HepG2 (cell line): ENCODE measurements around the gene SAP25. TPM values are rescaled to one million over a fixed set of nuclear protein-coding genes. Genes with fewer than 3 reads are reported as not detected.

Source experiments
- CENPBD1 ChIP-seq: sonication (generic); formaldehyde crosslinking; IDR thresholded peaks from 2 replicates; pipeline ENCODE4 v1.8.0; 2022; ENCODE audit warnings: missing genetic modification reagents, low read depth, mild to moderate bottlenecking, borderline replicate concordance
- CENPT ChIP-seq: sonication (generic); formaldehyde crosslinking; IDR thresholded peaks from 2 replicates; pipeline ENCODE4 v1.8.0; 2022; ENCODE audit warnings: low read depth, mild to moderate bottlenecking, moderate library complexity, missing genetic modification reagents
- CHD4 ChIP-seq: fragments of 200-600 bp; sonication (generic); IDR thresholded peaks from 2 replicates; pipeline ENCODE4 v1.7.0; 2017; ENCODE audit warnings: mild to moderate bottlenecking, low read length, borderline replicate concordance
- E2F1 ChIP-seq: sonication (generic); formaldehyde crosslinking; IDR thresholded peaks from 2 replicates; pipeline ENCODE4 v1.5.0; 2020; ENCODE audit warnings: missing genetic modification reagents
- FOXO1 ChIP-seq: sonication (generic); formaldehyde crosslinking; IDR thresholded peaks from 2 replicates; pipeline ENCODE4 v1.4.0; 2020; ENCODE audit warnings: missing genetic modification reagents
- HMG20B ChIP-seq: conservative IDR thresholded peaks from 2 replicates; pipeline ENCODE4 v1.6.1; 2016; ENCODE audit warnings: missing genetic modification reagents, missing compliant biosample characterization
- HMGA1 ChIP-seq: sonication (generic); formaldehyde crosslinking; conservative IDR thresholded peaks from 2 replicates; pipeline ENCODE4 v1.4.0; 2020; ENCODE audit warnings: missing genetic modification reagents
- HOXA5 ChIP-seq: sonication (generic); formaldehyde crosslinking; IDR thresholded peaks from 2 replicates; pipeline ENCODE4 v1.4.0; 2020; ENCODE audit warnings: missing genetic modification reagents
- LCORL ChIP-seq, 2 experiments: fragments of 450-650 bp in 1 of 2; sonication (generic) in 1 of 2; formaldehyde crosslinking in 1 of 2; IDR thresholded peaks; 2 replicates each; pipeline versions ENCODE4 v1.5.0 to v1.6.1; 2017 to 2020; ENCODE audit warnings: antibody characterized with exemption in 1 of 2, missing genetic modification reagents in 1 of 2
- MZF1 ChIP-seq: sonication (generic); formaldehyde crosslinking; IDR thresholded peaks from 2 replicates; pipeline ENCODE4 v1.8.1; 2023; ENCODE audit warnings: mild to moderate bottlenecking, missing genetic modification reagents, borderline replicate concordance
- PAF1 ChIP-seq: IDR thresholded peaks from 2 replicates; pipeline ENCODE4 v1.6.1; 2016; ENCODE audit warnings: missing genetic modification reagents, missing compliant biosample characterization
- PHF20 ChIP-seq: sonication (generic); formaldehyde crosslinking; IDR thresholded peaks from 2 replicates; pipeline ENCODE4 v1.5.0; 2020; ENCODE audit warnings: mild to moderate bottlenecking, missing genetic modification reagents
- TAF15 ChIP-seq: fragments of 200-400 bp; formaldehyde crosslinking; IDR thresholded peaks from one replicate; pipeline ENCODE4 v1.6.1; 2018; ENCODE audit warnings: mild to moderate bottlenecking, low read depth, low read length; ENCODE audit not compliant: poor library complexity, severe bottlenecking
- XBP1 ChIP-seq: sonication (generic); formaldehyde crosslinking; IDR thresholded peaks from 2 replicates; pipeline ENCODE4 v1.5.0; 2020; ENCODE audit warnings: missing genetic modification reagents
- ZC3H4 ChIP-seq: sonication (generic); formaldehyde crosslinking; IDR thresholded peaks from 2 replicates; pipeline ENCODE4 v1.4.0; 2020; ENCODE audit warnings: missing genetic modification reagents, borderline replicate concordance
- ZFP90 ChIP-seq: sonication (generic); formaldehyde crosslinking; IDR thresholded peaks from 2 replicates; pipeline ENCODE4 v1.8.0; 2022; ENCODE audit warnings: missing genetic modification reagents, mild to moderate bottlenecking, inconsistent platforms, borderline replicate concordance
- ZMYM4 ChIP-seq: sonication (generic); formaldehyde crosslinking; IDR thresholded peaks from 2 replicates; pipeline ENCODE4 v1.8.1; 2023; ENCODE audit warnings: mild to moderate bottlenecking, missing genetic modification reagents
- ZNF101 ChIP-seq: sonication (generic); formaldehyde crosslinking; IDR thresholded peaks from 2 replicates; pipeline ENCODE4 v1.4.0; 2020; ENCODE audit warnings: mild to moderate bottlenecking, low read depth, missing genetic modification reagents, borderline replicate concordance
- ZNF160 ChIP-seq: sonication (generic); formaldehyde crosslinking; IDR thresholded peaks from 2 replicates; pipeline ENCODE4 v1.8.0; 2022; ENCODE audit warnings: mild to moderate bottlenecking, inconsistent platforms, missing genetic modification reagents
- ZNF24 ChIP-seq: fragments of 450-650 bp; IDR thresholded peaks from 2 replicates; pipeline ENCODE4 v1.6.1; 2017; ENCODE audit warnings: antibody characterized with exemption, mild to moderate bottlenecking
- ZNF296 ChIP-seq: sonication (generic); formaldehyde crosslinking; conservative IDR thresholded peaks from 2 replicates; pipeline ENCODE4 v1.5.0; 2020; ENCODE audit warnings: mild to moderate bottlenecking, missing genetic modification reagents
- ZNF512B ChIP-seq: sonication (generic); formaldehyde crosslinking; IDR thresholded peaks from 2 replicates; pipeline ENCODE4 v1.5.1; 2020; ENCODE audit warnings: missing genetic modification reagents, mild to moderate bottlenecking, borderline replicate concordance
- ZNF704 ChIP-seq: sonication (generic); formaldehyde crosslinking; IDR thresholded peaks from 2 replicates; pipeline ENCODE4 v1.8.1; 2023; ENCODE audit warnings: mild to moderate bottlenecking, inconsistent platforms, moderate library complexity, missing genetic modification reagents, borderline replicate concordance
- ZNF737 ChIP-seq: sonication (generic); formaldehyde crosslinking; IDR thresholded peaks from 2 replicates; pipeline ENCODE4 v1.5.0; 2020; ENCODE audit warnings: missing genetic modification reagents, mild to moderate bottlenecking, borderline replicate concordance
- polyA plus RNA-seq, 8 experiments: library from polyadenylated mRNA; depleted of rRNA in 3 of 8; stranded (reverse) in 7 of 8; unstranded in 1 of 8; fragments of >200 nt; fragmentation: Illumina TruSeq in 4 of 8; extraction: Trizol in 4 of 8; gene quantifications; 2 replicates each; pipeline versions ENCODE4 v1.2.1 to v1.2.3, GENCODE V29; 2011 to 2016; ENCODE audit warnings: low read depth in 4 of 8, missing spikeins in 1 of 8, mixed read lengths in 1 of 8; ENCODE audit not compliant: insufficient read depth in 1 of 8
- total RNA-seq, 5 experiments: library from RNA; depleted of rRNA; stranded (reverse); fragments of >200 nt; fragmentation: Illumina TruSeq; extraction: Trizol; gene quantifications; 2 replicates each; pipeline ENCODE4 v1.2.3, GENCODE V29; 2016; ENCODE audit warnings: low read depth in 1 of 5

SAP25 gene
- total and polyA plus RNA-seq, 2 of the 13 experiments (the other 11 are each of a cell fraction or from before 2014, with no cell fraction given) = 0.15 to 0.20 TPM

- TF ChIP-seq ZNF704 (CRISPR knock-in tag) (0 out of 2 replicates have a peak, but pooled peaks have one; percentile 15), MZF1 (0 out of 2 replicates have a peak, but pooled peaks have one; percentile 33), HMG20B (CRISPR knock-in tag) (no peak), XBP1 (0 out of 2 replicates have a peak, but pooled peaks have one; percentile 70), LCORL (IDR thresholded peaks at IDR 0.05) (no peak), LCORL (CRISPR knock-in tag; IDR thresholded peaks at IDR 0.05) (peak; percentile 80), PHF20 (CRISPR knock-in tag) (peak; percentile 57), ZC3H4 (CRISPR knock-in tag) (peak; percentile 69), ZNF296 (peak; percentile 93), TAF15 (no peak), CENPBD1 (CRISPR knock-in tag) (peak; percentile 60; the same call in 1 of the 2 replicates), HMGA1 (CRISPR knock-in tag) (no peak), CENPT (CRISPR knock-in tag) (0 out of 2 replicates have a peak, but pooled peaks have one; percentile 12), ZNF160 (CRISPR knock-in tag) (0 out of 2 replicates have a peak, but pooled peaks have one; percentile 61), FOXO1 (CRISPR knock-in tag) (peak; percentile 74; the same call in 1 of the 2 replicates), ZNF24 (no peak), CHD4 (no peak; the same call in 1 of the 2 replicates), PAF1 (CRISPR knock-in tag) (peak; percentile 98), ZNF737 (no peak), ZNF101 (CRISPR knock-in tag) (peak; percentile 29; the same call in 1 of the 2 replicates), ZMYM4 (peak; percentile 73), E2F1 (CRISPR knock-in tag) (no peak), ZNF512B (CRISPR knock-in tag) (no peak; the same call in 1 of the 2 replicates), HOXA5 (CRISPR knock-in tag) (peak; percentile 74; the same call in 1 of the 2 replicates), ZFP90 (CRISPR knock-in tag) (peak; percentile 28)
Measured at GRCh38 chr7:100568176-100568895, 5.4 kb downstream of the SAP25 start (continued).
